GM23248 (cell line): Measurements from ENCODE around the gene CAPN9. TPM values are rescaled to one million over a fixed set of nuclear protein-coding genes. Genes with fewer than 3 reads are reported as not detected.

Experiments used
- DNase-seq: peaks from one replicate; pipeline ENCODE4 v3.0.0-alpha.2; 2015
- H2AFZ ChIP-seq: fragments of 200-600 bp; sonication (generic); 2 replicates; pipeline ENCODE4 v1.6.1; 2016; ENCODE audit warnings: antibody characterized with exemption
- H3F3A ChIP-seq: fragments of 200-600 bp; sonication (generic); 2 replicates; pipeline ENCODE4 v1.6.1; 2016; ENCODE audit warnings: mild to moderate bottlenecking, antibody characterized with exemption, mixed run types; ENCODE audit not compliant: insufficient read depth
- H3K27ac ChIP-seq: fragments of 200-600 bp; sonication (generic); 2 replicates; pipeline ENCODE4 v1.5.1; 2016; ENCODE audit warnings: mild to moderate bottlenecking
- H3K27me3 ChIP-seq: fragments of 200-600 bp; sonication (generic); replicated peaks from 2 replicates; pipeline ENCODE4 v1.6.1; 2016; ENCODE audit warnings: mild to moderate bottlenecking; ENCODE audit not compliant: insufficient read depth
- H3K36me3 ChIP-seq: fragments of 200-600 bp; sonication (generic); 2 replicates; pipeline ENCODE4 v1.6.1; 2016; ENCODE audit warnings: low read depth, mild to moderate bottlenecking
- H3K4me1 ChIP-seq: fragments of 200-600 bp; sonication (generic); 2 replicates; pipeline ENCODE4 v1.6.1; 2016; ENCODE audit warnings: mild to moderate bottlenecking; ENCODE audit not compliant: insufficient read depth
- H3K4me2 ChIP-seq: fragments of 200-600 bp; sonication (generic); one replicate; pipeline ENCODE4 v1.6.1; 2016; ENCODE audit warnings: mild to moderate bottlenecking; ENCODE audit not compliant: unreplicated experiment
- H3K4me3 ChIP-seq: fragments of 200-600 bp; sonication (generic); 2 replicates; pipeline ENCODE4 v1.5.1; 2016; ENCODE audit warnings: mild to moderate bottlenecking
- H3K79me2 ChIP-seq: fragments of 200-600 bp; sonication (generic); 2 replicates; pipeline ENCODE4 v1.6.1; 2016; ENCODE audit warnings: mild to moderate bottlenecking; ENCODE audit not compliant: insufficient read depth
- H3K9ac ChIP-seq: fragments of 200-600 bp; sonication (generic); 2 replicates; pipeline ENCODE4 v1.6.1; 2016; ENCODE audit warnings: mild to moderate bottlenecking
- H3K9me2 ChIP-seq: fragments of 200-600 bp; sonication (generic); 2 replicates; pipeline ENCODE4 v1.6.1; 2016; ENCODE audit warnings: mixed run types, mild to moderate bottlenecking, moderate library complexity; ENCODE audit not compliant: insufficient read depth
- H3K9me3 ChIP-seq: fragments of 200-600 bp; sonication (generic); one replicate; pipeline ENCODE4 v1.6.1; 2017; ENCODE audit warnings: low read depth
- H4K20me1 ChIP-seq: fragments of 200-600 bp; sonication (generic); 2 replicates; pipeline ENCODE4 v1.6.0; 2016; ENCODE audit not compliant: insufficient read depth
- EZH2 ChIP-seq: fragments of 200-600 bp; sonication (generic); IDR thresholded peaks from 2 replicates; pipeline ENCODE4 v1.6.1; 2018; ENCODE audit warnings: antibody characterized with exemption, mild to moderate bottlenecking; ENCODE audit not compliant: insufficient read depth, poor library complexity, severe bottlenecking
- EZH2phosphoT487 ChIP-seq: fragments of 200-600 bp; sonication (generic); IDR thresholded peaks from 2 replicates; pipeline ENCODE4 v1.6.1; 2018; ENCODE audit warnings: antibody characterized with exemption, moderate library complexity, mild to moderate bottlenecking, low read depth; ENCODE audit not compliant: insufficient read depth
- WGBS, 2 experiments: methylation state at CpG; one replicate each; pipeline ENCODE4 v1.1.6; 2015 to 2017; ENCODE audit warnings: low lambda C conversion rate in 2 of 2, low coverage in 1 of 2; ENCODE audit errors: missing lambda C conversion rate in 2 of 2; 5-methylcytosine and 5-hydroxymethylcytosine counted together
- in situ Hi-C: fragments of 300-500 bp; cut with MboI; formaldehyde crosslinking; loops from 2 replicates; pipeline ENCODE4 v1.15.0; 2020
- polyA plus RNA-seq: library from polyadenylated mRNA; unstranded; fragments of >200 nt; fragmentation: Nextera tagmentation; extraction: Ambion mirVana; gene quantifications from 2 replicates; pipeline ENCODE4 v1.2.1, GENCODE V29; 2016
- total RNA-seq: library from RNA; depleted of rRNA; stranded (reverse); fragments of >200 nt; shearing (Covaris generic); gene quantifications from 2 replicates; pipeline ENCODE4 v1.2.3, GENCODE V29; 2014

CAPN9 gene
- total and polyA plus RNA-seq, 2 experiments from 2014 or later, result not detected

GRCh38 chr1:230824919-230825721 lies 77.9 kb downstream of the CAPN9 start:
- no peaks in the 10 kb centered on the region for H3K36me3 ChIP-seq
- no peaks in the 10 kb centered on the region for H3K9me2 ChIP-seq
- H3K4me2 ChIP-seq, result peak overlapping the region; percentile 41
- no peaks in the 10 kb centered on the region for H3K79me2 ChIP-seq
- peaks cover 35% of the 10 kb centered on the region for H3K4me1 ChIP-seq
- H2AFZ ChIP-seq, result no peak overlapping the region
- no peaks in the 10 kb centered on the region for H3K9me3 ChIP-seq
- H3K27me3 ChIP-seq, result no peaks in the 10 kb centered on the region
- H3K9ac ChIP-seq, result peak overlapping the region; percentile 68
- no peaks in the 10 kb centered on the region for H4K20me1 ChIP-seq
- peak; percentile 86 for DNase-seq
- peak overlapping the region; percentile 86 for H3K27ac ChIP-seq
- TF ChIP-seq EZH2phosphoT487, result no peak
- TF ChIP-seq EZH2, result no peak
- in situ Hi-C loops, result no loop called here
- H3K4me3 ChIP-seq, result peak overlapping the region; percentile 35; the same call in 1 of the 2 replicates
- H3F3A ChIP-seq, result peaks cover 37% of the 10 kb centered on the region
- WGBS, 2 experiments, result 11 to 12% methylated on average over 11 of the region's 11 CpGs

GRCh38 chr1:230825761-230826160 lies 78.6 kb downstream of the CAPN9 start:
- Histone ChIP-seq H3K4me1 (peaks cover 35% of the 10 kb centered on the region), H3K27ac (peak overlapping the region; percentile 86)
- WGBS, 2 experiments, result 36 to 38% methylated on average over 3 of the region's 3 CpGs

GRCh38 chr1:230826166-230826875 lies 79.1 kb downstream of the CAPN9 start:
- Histone ChIP-seq H3K27me3 (no peaks in the 10 kb centered on the region), H3K9me2 (no peaks in the 10 kb centered on the region), H3K9me3 (no peaks in the 10 kb centered on the region), H3F3A (peaks cover 37% of the 10 kb centered on the region), H3K4me3 (no peak overlapping the region), H4K20me1 (no peaks in the 10 kb centered on the region), H3K4me2 (no peak overlapping the region), H2AFZ (no peak overlapping the region), H3K79me2 (no peaks in the 10 kb centered on the region), H3K4me1 (peaks cover 35% of the 10 kb centered on the region), H3K27ac (peak overlapping the region; percentile 86; the same call in 1 of the 2 replicates), H3K9ac (0 out of 2 replicates have a peak overlapping the region, but pooled peaks have one; percentile 68), H3K36me3 (no peaks in the 10 kb centered on the region)
- DNase-seq, result no peak
- in situ Hi-C loops, result no loop called here
- TF ChIP-seq EZH2, result no peak
- TF ChIP-seq EZH2phosphoT487, result no peak
- 82 to 83% methylated on average over 8 to 9 of the region's 9 CpGs for WGBS, 2 experiments

More at GRCh38 chr1:230825761-230826160, 78.6 kb downstream of the CAPN9 start:
- H3K79me2 ChIP-seq, result no peaks in the 10 kb centered on the region
- no peaks in the 10 kb centered on the region for H3K9me2 ChIP-seq
- DNase-seq, result peak; percentile 64
- H3K4me3 ChIP-seq, result peak overlapping the region; percentile 35; the same call in 1 of the 2 replicates
- H4K20me1 ChIP-seq, result no peaks in the 10 kb centered on the region
- in situ Hi-C loops, result no loop called here
- no peaks in the 10 kb centered on the region for H3K36me3 ChIP-seq
- no peaks in the 10 kb centered on the region for H3K9me3 ChIP-seq
- peak overlapping the region; percentile 41 for H3K4me2 ChIP-seq
- H3K27me3 ChIP-seq, result no peaks in the 10 kb centered on the region
- H3F3A ChIP-seq, result peaks cover 37% of the 10 kb centered on the region
- no peak overlapping the region for H2AFZ ChIP-seq
- TF ChIP-seq EZH2phosphoT487 (no peak), EZH2 (no peak)
- H3K9ac ChIP-seq, result peak overlapping the region; percentile 68; the same call in 1 of the 2 replicates

GRCh38 chr1:230827081-230827681 lies 80.0 kb downstream of the CAPN9 start:
- Histone ChIP-seq H3K36me3 (no peaks in the 10 kb centered on the region), H3K4me2 (no peak overlapping the region), H3K9me3 (no peaks in the 10 kb centered on the region), H3K4me1 (peaks cover 38% of the 10 kb centered on the region), H3K4me3 (no peak overlapping the region), H3K9ac (no peak overlapping the region), H3K79me2 (no peaks in the 10 kb centered on the region), H3F3A (peaks cover 37% of the 10 kb centered on the region), H3K27me3 (no peaks in the 10 kb centered on the region), H3K27ac (no peak overlapping the region), H3K9me2 (no peaks in the 10 kb centered on the region), H2AFZ (no peak overlapping the region), H4K20me1 (no peaks in the 10 kb centered on the region)
- WGBS, 2 experiments, result 53 to 67% methylated on average over 7 of the region's 7 CpGs
- in situ Hi-C loops, result no loop called here
- peak; percentile 25 for DNase-seq
- no peak for TF ChIP-seq EZH2
- TF ChIP-seq EZH2phosphoT487, result no peak
